Natural killer cell (primary cell): Measurements from ENCODE around the gene SIGLEC9. TPM values are rescaled to one million over a fixed set of nuclear protein-coding genes. Genes with fewer than 3 reads are reported as not detected.

Experiments
- ATAC-seq, 3 donors: fragments of 150-1000 bp in 2 of 3; fragments of 200-7000 bp in 1 of 3; cut with Tn5 transposase; 1 replicate in 1 of 3; 2 replicates in 2 of 3; pipeline ENCODE4 v1.10.0; 2021; ENCODE audit warnings: mild to moderate bottlenecking in 2 of 3, moderate library complexity in 2 of 3
- DNase-seq, 2 donors: peaks; one replicate each; pipeline versions ENCODE4 v3.0.0 to v3.0.0-alpha.2; 2013 to 2021; ENCODE audit warnings: mixed read lengths in 1 of 2
- H3K27ac ChIP-seq: one replicate; pipeline ENCODE4 v1.5.1; 2013; ENCODE audit warnings: mild to moderate bottlenecking, low read length
- H3K27me3 ChIP-seq: one replicate; pipeline ENCODE4 v1.6.1; 2013; ENCODE audit warnings: low read length; ENCODE audit not compliant: control insufficient read depth, insufficient read depth
- H3K36me3 ChIP-seq: one replicate; pipeline ENCODE4 v1.6.1; 2013; ENCODE audit warnings: low read length; ENCODE audit not compliant: control insufficient read depth, insufficient read depth
- H3K4me1 ChIP-seq: one replicate; pipeline ENCODE4 v1.6.1; 2013; ENCODE audit warnings: low read length; ENCODE audit not compliant: control insufficient read depth, insufficient read depth
- H3K4me3 ChIP-seq: one replicate; pipeline ENCODE4 v1.5.1; 2013; ENCODE audit warnings: low read length
- H3K9me3 ChIP-seq: one replicate; pipeline ENCODE4 v1.6.1; 2013; ENCODE audit warnings: low read length; ENCODE audit not compliant: control insufficient read depth, insufficient read depth
- H3K27ac Mint-ChIP-seq, 2 donors: one replicate each; pipeline ENCODE4 v1.8.0; 2022; ENCODE audit warnings: mild to moderate bottlenecking in 2 of 2, mixed read lengths in 2 of 2, moderate library complexity in 1 of 2
- H3K27me3 Mint-ChIP-seq, 2 donors: one replicate each; pipeline ENCODE4 v1.8.0; 2022; ENCODE audit warnings: low read depth in 2 of 2, mixed read lengths in 2 of 2
- H3K36me3 Mint-ChIP-seq: one replicate; pipeline ENCODE4 v1.8.0; 2022; ENCODE audit warnings: mixed read lengths
- H3K4me1 Mint-ChIP-seq, 2 donors: one replicate each; pipeline ENCODE4 v1.8.0; 2022; ENCODE audit warnings: mixed read lengths in 2 of 2
- H3K4me3 Mint-ChIP-seq: one replicate; pipeline ENCODE4 v1.8.0; 2022; ENCODE audit warnings: mild to moderate bottlenecking, moderate library complexity, mixed read lengths
- H3K9me3 Mint-ChIP-seq, 2 donors: one replicate each; pipeline ENCODE4 v1.8.0; 2022; ENCODE audit warnings: mixed read lengths in 2 of 2
- WGBS: methylation state at CpG from one replicate; pipeline ENCODE4 v1.1.7; 2013; ENCODE audit warnings: missing lambda C conversion rate; ENCODE audit not compliant: insufficient coverage; 5-methylcytosine and 5-hydroxymethylcytosine counted together
- intact Hi-C: fragments of 100-400 bp; cut with micrococcal nuclease; formaldehyde crosslinking; loops from one replicate; pipeline ENCODE4 v1.14.2; 2022
- total RNA-seq, 4 donors: library from RNA; stranded (reverse); fragments of 120-200 nt in 1 of 4; gene quantifications; one replicate each; pipeline versions ENCODE4 v1.2.3 to v1.2.4, GENCODE V29; 2013 to 2022
- TF ChIP-seq, protein P1 (sequence below): fragments of 200-600 bp; IDR thresholded peaks from one replicate; pipeline ENCODE4 v1.8.0; 2022; ENCODE audit warnings: antibody characterized with exemption

The SIGLEC9 gene
- total RNA-seq, 3 donors from 2014 or later (not counting 1 experiment from before 2014, with no cell fraction given) = 13.0 to 15.3 (median 13.8) TPM

- no peak overlapping the region for H3K27ac Mint-ChIP-seq
- H3K9me3 Mint-ChIP-seq = no peaks in the 10 kb centered on the region
- TF ChIP-seq, protein P1, sequence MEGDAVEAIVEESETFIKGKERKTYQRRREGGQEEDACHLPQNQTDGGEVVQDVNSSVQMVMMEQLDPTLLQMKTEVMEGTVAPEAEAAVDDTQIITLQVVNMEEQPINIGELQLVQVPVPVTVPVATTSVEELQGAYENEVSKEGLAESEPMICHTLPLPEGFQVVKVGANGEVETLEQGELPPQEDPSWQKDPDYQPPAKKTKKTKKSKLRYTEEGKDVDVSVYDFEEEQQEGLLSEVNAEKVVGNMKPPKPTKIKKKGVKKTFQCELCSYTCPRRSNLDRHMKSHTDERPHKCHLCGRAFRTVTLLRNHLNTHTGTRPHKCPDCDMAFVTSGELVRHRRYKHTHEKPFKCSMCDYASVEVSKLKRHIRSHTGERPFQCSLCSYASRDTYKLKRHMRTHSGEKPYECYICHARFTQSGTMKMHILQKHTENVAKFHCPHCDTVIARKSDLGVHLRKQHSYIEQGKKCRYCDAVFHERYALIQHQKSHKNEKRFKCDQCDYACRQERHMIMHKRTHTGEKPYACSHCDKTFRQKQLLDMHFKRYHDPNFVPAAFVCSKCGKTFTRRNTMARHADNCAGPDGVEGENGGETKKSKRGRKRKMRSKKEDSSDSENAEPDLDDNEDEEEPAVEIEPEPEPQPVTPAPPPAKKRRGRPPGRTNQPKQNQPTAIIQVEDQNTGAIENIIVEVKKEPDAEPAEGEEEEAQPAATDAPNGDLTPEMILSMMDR = no peak
- intact Hi-C loops = loop anchor here (5.0 to 10.0 kb wide), 2 partner anchors 67 to 155 kb away; no protein-coding TSS in a partner anchor
- H3K4me3 Mint-ChIP-seq = no peak overlapping the region
- H3K4me1 Mint-ChIP-seq = peaks cover 0 to 3% of the 10 kb centered on the region in 2 donors
- Histone ChIP-seq H3K36me3 (no peaks in the 10 kb centered on the region), H3K27ac (no peak overlapping the region), H3K9me3 (no peaks in the 10 kb centered on the region), H3K27me3 (no peaks in the 10 kb centered on the region), H3K4me1 (no peaks in the 10 kb centered on the region), H3K4me3 (no peak overlapping the region)
- 90% methylated on average over 17 of the region's 17 CpGs for WGBS
- no peaks in the 10 kb centered on the region for H3K27me3 Mint-ChIP-seq
- ATAC-seq = no peak
- DNase-seq = no peak
- no peaks in the 10 kb centered on the region for H3K36me3 Mint-ChIP-seq
Observed at GRCh38 chr19:51089786-51090185, 34.9 kb upstream of the SIGLEC9 start.

GRCh38 chr19:51090471-51090870 lies 34.2 kb upstream of the SIGLEC9 start:
- 70% methylated on average over 8 of the region's 8 CpGs for WGBS
- peaks cover 0 to 3% of the 10 kb centered on the region in 2 donors for H3K4me1 Mint-ChIP-seq
- H3K27ac ChIP-seq = no peak overlapping the region
- H3K9me3 ChIP-seq = no peaks in the 10 kb centered on the region
- no peaks in the 10 kb centered on the region for H3K36me3 ChIP-seq
- H3K27me3 ChIP-seq = no peaks in the 10 kb centered on the region
- no peak overlapping the region for H3K27ac Mint-ChIP-seq
- H3K36me3 Mint-ChIP-seq = no peaks in the 10 kb centered on the region
- H3K4me1 ChIP-seq = peaks cover 5% of the 10 kb centered on the region
- ATAC-seq (no peak), DNase-seq (no peak)
- H3K9me3 Mint-ChIP-seq = no peaks in the 10 kb centered on the region
- no peaks in the 10 kb centered on the region for H3K27me3 Mint-ChIP-seq
- intact Hi-C loops = loop anchor here (5.0 to 10.0 kb wide), 2 partner anchors 68 to 156 kb away; no protein-coding TSS in a partner anchor
- H3K4me3 ChIP-seq = no peak overlapping the region
- TF ChIP-seq, protein P1 = no peak
- H3K4me3 Mint-ChIP-seq = no peak overlapping the region

DNA sequence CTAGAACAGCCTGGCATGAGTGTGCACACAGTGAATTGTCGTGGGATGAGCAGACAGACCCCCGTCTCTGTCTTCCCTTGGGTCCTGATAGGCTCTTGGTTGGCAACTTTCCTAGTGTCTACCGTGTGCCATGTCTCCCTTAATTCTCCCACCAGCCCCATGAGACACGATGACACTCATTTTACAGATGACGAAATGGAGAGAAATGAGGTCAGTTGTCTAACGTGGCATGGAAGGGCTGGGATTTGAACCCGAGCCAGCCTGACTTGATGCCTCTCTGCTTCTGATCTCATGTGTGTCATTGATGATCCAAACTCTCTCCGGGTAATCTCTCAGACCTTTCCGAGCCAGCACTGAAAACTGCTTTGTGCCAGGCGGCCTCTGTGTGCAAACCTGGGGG lies 33.6 kb upstream of the SIGLEC9 start:
- H3K36me3 Mint-ChIP-seq = no peaks in the 10 kb centered on the region
- Histone ChIP-seq H3K27me3 (no peaks in the 10 kb centered on the region), H3K27ac (no peak overlapping the region), H3K36me3 (no peaks in the 10 kb centered on the region), H3K9me3 (no peaks in the 10 kb centered on the region), H3K4me1 (peaks cover 5% of the 10 kb centered on the region), H3K4me3 (no peak overlapping the region)
- no peak overlapping the region for H3K27ac Mint-ChIP-seq
- H3K4me3 Mint-ChIP-seq = no peak overlapping the region
- intact Hi-C loops = loop anchor here (5.0 to 10.0 kb wide), 2 partner anchors 69 to 156 kb away; no protein-coding TSS in a partner anchor
- TF ChIP-seq, protein P1 = no peak
- H3K27me3 Mint-ChIP-seq = no peaks in the 10 kb centered on the region
- ATAC-seq (no peak), DNase-seq (no peak)
- WGBS = 93% methylated on average over 10 of the region's 10 CpGs
- H3K9me3 Mint-ChIP-seq = no peaks in the 10 kb centered on the region
- H3K4me1 Mint-ChIP-seq = peaks cover 0 to 3% of the 10 kb centered on the region in 2 donors
